ENCODE measurements around the gene MSI1.

The MSI1 gene

GRCh38 chr12:120368789-120369602 is at the start of gene MSI1:
TSS of gene MSI1 (minus strand) at chr12:120369164. CDS start at chr12:120369091, 73 bp downstream.
- no peak for DNase-seq

GRCh38 chr12:120417917-120418580 is 49.1 kb upstream of the MSI1 start:
- DNase-seq, result no peak

DNA sequence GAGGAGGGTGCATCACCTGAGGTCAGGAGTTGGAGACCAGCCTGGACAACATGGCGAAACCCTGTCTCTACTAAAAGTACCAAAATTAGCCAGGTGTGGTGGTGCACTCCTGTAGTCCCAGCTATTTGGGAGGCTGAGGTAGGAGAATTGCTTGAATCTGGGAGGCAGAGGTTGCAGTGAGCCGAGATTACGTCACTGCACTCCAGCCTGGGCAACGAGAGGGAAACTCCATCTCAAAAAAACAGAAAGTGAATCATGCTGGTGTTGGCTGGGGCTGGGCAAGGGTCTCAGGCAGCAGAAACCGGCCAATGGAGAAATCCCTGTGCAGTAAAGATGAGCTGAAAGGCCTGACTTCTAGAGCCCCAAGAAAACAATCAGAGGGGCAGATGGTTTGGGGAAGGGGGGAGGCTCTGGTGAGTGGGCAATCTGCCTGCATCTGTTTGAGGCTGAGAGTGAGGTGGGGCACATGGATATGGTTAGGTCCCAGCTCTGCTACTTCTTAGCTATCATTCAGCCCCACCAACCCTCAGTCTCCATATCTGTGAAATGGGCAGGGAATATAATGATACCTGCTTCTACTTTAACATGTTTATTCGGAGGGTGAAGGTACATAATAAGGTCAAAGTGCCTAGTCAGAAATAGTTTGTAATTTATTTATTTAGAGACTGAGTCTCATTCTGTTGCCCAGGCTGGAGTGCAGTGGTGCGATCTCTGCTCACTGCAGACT is 47.7 kb upstream of the MSI1 start:
- DNase-seq, result no peak

DNA sequence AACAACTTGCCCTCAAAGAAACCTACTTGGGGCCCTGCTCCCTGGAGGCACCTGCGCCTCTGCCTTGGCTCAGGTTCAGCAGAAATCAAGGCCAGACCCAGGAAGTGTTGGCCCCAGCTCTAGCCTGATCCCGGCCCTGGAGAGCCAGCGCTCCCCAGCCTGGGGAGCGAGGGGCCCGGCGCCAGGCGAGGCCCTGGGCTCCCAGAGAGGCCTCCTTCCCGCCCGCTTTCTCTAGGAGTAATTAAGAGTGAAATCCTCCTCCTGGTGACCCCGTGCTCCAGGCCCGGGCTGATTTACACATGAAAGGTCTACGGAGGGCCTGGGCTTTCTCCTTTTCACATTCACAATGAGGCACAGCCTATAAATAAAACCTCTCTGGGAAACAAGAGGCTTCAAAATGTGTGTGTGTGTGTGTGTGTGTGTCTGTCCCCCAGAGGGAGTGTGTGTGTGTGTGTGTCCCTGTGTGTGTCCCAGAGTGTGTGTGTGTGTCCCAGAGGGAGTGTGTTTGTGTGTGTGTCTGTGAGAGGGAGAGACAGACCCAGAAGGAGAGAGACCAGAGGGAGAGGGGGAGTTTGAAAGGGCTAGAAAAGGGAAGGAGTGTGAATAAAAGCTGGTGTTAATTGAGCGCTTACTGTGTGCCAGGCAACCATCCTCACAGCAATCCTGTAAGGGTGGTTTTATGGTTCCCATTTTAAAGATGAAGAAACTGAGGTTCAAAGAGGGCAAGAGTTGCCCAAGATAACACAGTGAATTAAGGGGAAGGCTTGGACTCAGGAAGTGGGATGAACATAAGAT is 45.1 kb upstream of the MSI1 start:
- DNase-seq, result no peak

DNA sequence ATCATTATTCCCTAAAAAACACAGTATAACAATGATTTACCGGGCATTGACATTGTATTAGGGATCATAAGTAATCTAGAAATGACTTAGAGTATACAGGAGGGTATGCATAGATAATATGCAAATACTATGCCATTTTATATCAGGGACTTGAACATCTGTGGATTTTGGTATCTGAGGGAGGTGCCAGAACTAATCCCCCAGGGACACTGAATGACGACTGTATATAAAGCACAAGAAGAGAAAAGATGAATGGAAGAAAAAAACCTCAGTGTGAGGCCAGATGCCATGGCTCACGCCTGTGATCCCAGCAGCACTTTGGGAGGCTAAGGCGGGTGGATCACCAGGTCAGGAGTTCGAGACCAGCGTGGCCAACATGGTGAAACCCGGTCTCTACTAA is 43.5 kb upstream of the MSI1 start:
- no peak for DNase-seq

DNA sequence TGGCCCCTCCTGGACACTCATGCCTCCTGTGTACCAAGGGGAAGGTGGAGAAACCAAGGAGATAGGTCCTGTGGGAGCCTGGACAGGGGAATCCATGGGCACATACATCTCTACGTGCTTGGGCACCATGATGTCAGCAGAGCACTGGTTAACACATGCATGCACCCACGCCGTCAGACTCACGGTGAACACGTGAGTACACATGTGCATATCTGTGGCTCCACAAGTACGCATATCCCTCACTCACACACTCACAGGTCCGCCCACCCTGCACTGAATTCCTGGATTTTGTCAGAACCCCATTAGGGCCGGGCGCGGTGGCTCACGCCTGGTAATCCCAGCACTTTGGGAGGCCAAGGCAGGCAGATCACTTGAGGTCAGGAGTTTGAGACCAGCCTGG is 39.8 kb upstream of the MSI1 start:
- no peak for DNase-seq

- DNase-seq, result no peak
These were observed 37.6 kb upstream of the MSI1 start for GRCh38 chr12:120406553-120406952.

GRCh38 chr12:120406069-120406468 is 37.1 kb upstream of the MSI1 start:
- DNase-seq, result no peak

- DNase-seq, result no peak
These were observed 35.3 kb upstream of the MSI1 start for GRCh38 chr12:120404271-120404670.

DNA sequence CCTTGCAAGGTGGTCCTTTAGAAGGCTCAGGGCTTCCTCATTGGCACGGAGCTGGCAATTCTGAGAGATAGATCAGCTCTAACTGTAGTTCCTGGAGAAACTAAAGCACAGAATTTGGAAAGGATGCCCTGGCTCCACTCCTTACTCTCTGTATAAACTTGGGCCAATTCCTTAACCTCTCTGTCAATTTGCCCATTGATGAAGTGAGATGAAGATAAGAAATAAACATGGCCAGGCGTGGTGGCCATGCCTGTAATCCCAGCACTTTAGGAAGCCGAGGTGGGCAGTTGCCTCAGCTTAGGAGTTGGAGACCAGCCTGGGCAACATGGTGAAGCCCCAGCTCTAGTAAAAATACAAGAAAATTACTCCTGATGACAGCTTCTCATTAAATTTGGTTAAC is 34.9 kb upstream of the MSI1 start:
- DNase-seq, result no peak

- no peak for DNase-seq
These were observed 33.3 kb upstream of the MSI1 start for GRCh38 chr12:120402217-120402616.

DNA sequence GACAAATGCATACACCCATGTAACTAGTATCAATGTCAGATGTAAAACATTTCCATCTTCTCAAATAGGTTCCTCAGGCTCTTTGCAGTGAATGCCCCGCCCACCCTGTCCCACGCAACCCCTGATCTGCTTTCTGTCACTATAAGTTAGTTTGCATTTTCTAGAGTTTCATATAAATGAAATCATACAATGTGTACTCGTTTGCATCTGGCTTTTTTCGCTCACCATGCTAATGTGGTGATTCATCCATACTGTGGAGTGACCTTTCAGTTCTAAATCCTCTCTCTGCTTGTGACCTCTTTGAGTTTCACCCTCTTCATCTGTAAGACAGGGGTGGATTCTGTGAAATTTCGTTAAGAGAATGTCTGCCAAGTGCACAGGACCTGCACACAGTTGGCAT is 30.6 kb upstream of the MSI1 start:
- DNase-seq, result no peak

- DNase-seq, result no peak
These were observed 29.0 kb upstream of the MSI1 start for GRCh38 chr12:120397824-120398540.

GRCh38 chr12:120394483-120395367 is 25.8 kb upstream of the MSI1 start:
- no peak for DNase-seq

GRCh38 chr12:120390540-120391120 is 21.7 kb upstream of the MSI1 start:
- no peak for DNase-seq

DNA sequence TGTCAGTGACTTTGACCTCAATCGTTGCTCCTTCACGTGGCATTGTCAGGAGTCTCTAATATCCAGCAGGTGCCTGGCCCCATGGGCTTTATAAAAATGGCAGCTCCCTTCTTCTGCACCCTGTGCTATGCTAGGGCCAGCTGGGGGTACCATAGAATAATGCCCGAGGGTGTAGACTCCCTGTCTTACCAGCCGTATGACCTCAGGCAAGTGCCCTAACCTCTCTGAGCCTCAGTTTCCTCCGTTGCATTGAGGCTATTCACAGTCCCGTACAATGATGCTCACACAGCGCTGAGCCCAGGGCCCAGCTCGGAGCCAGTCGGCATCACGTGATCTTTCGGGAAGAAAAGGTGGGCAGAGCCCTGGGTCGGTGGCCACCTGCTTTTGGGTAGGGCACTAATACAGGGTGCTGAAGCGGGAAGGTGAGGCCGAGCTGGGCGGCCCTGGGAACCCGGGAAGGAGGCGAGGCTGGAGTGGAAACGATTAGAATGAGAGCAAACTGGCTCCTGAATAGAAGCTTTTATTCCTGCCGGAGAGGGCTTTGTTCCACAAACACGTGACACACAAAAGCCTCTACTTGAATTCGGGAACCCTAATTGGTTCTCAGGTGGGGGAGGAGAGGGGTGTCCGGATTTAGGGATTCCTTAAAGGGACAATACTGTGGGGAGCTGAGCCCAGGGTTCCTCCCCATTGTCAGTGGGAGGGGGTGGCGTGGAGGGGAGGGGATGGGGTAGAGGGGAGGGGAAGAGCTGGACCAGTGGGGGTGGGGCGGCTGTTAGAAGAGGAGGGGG is 19.9 kb upstream of the MSI1 start:
- DNase-seq, result no peak

DNA sequence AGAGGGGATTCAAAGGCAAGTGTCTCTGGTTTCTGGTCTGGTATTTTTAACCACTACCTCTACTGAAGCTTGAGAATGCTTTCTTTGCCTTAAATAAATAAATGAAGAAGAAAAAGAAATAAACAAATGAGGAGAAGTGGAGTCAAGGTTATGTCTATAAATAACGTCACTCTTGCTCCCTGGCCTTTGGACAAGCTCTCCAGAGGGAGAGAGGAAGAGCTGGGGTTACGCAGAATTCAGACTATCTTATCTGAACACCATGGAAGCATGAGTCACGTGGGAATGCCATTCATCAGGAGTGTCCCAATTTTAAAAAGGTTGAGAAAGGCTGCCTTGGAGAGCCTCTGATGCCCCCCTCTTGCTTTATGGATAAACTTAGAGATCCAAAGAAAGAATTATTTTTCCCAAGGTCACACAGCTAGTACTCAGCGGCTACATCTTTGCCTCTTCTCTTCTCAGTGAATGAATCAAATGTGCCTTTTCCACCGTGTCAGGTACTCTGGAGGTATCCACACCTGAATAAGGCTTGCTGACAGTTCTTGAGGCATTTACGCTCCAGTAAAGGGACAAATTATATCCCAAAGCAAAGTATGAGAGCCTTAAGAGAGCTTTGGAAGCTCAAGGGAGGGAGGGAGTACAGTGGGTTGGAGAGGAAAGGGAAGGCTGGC is 12.9 kb upstream of the MSI1 start:
- no peak for DNase-seq

DNA sequence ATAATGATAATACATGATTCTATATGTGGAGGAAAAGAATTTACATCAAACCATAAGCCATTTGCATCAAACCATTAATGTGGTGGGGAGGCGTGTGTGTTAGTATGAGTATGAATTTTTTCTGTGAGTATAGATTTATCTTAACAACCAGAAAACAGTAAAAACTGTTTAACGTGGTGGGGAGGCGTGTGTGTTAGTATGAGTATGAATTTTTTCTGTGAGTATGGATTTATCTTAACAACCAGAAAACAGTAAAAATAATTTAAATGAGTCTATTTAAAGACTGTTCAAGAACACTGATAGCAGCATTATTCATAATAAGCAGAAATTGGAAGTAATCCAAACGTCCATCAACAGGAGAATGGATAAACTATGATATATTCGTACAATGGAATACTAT is 9.1 kb upstream of the MSI1 start:
- no peak for DNase-seq

DNA sequence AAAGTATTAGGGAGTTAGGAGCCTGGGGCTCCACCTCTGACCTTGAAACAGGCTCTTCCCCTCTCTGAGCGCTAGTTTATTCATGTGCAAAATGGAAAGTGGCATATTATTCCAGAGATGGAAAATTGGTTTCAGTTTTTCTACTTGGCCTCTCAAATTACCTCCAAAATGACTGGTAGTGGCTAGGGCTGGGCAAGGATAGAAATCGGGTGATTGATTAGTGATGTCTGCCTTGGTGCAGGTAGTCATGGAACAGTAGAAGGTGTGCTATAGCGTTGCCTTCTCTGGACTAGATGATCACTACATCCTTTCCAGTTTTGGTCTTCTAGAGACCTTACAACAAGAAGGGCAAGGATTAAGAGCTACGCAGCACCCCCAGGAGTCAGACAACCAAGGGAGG is 8.6 kb upstream of the MSI1 start:
- DNase-seq, result no peak

Data from SIG-M5 (cell line).